Loucy (cell line): ENCODE measurements around the gene CLCN5.

ENCODE experiments used
- EZH2phosphoT487 ChIP-seq: fragments of 200-600 bp; IDR thresholded peaks from 2 replicates; pipeline ENCODE4 v1.6.1; 2018; ENCODE audit warnings: antibody characterized with exemption, mild to moderate bottlenecking, moderate library complexity, borderline replicate concordance
- TF ChIP-seq, protein P1 (sequence below): fragments of 200-600 bp; sonication (generic); conservative IDR thresholded peaks from 2 replicates; pipeline ENCODE4 v1.5.1; 2014; ENCODE audit warnings: mild to moderate bottlenecking, antibody characterized with exemption, low read length

DNA sequence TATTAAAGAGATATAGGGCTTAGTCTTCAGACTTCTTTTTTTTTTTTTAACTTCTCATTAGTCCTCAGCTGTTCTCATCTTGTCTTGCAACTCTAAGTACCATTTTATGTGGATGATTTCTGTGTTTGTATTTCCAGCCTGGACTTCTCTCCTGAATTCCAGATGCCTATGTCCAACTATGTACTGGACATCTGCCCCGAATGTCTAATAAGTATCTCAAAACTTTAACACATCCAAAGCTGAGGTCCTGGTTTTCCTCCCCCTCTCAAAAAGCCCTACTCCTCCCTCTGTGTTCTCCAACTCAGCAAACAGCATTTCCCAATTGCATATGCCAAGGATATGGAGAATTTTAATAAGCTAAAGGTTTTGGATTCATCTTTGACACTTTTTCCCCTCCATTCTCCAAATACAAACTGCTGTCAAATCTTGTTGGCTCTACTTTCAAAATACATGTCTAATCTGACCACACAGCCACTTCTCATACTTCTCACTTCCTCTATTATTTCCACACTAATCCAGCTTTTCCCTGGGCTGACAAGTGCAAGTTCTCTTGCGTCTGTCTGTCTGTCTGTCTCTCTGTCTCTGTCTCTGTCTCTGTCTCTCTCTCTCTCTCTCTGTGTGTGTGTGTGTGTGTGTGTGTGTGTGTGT, 79.8 kb downstream of the CLCN5 start:
- TF ChIP-seq, protein P1, sequence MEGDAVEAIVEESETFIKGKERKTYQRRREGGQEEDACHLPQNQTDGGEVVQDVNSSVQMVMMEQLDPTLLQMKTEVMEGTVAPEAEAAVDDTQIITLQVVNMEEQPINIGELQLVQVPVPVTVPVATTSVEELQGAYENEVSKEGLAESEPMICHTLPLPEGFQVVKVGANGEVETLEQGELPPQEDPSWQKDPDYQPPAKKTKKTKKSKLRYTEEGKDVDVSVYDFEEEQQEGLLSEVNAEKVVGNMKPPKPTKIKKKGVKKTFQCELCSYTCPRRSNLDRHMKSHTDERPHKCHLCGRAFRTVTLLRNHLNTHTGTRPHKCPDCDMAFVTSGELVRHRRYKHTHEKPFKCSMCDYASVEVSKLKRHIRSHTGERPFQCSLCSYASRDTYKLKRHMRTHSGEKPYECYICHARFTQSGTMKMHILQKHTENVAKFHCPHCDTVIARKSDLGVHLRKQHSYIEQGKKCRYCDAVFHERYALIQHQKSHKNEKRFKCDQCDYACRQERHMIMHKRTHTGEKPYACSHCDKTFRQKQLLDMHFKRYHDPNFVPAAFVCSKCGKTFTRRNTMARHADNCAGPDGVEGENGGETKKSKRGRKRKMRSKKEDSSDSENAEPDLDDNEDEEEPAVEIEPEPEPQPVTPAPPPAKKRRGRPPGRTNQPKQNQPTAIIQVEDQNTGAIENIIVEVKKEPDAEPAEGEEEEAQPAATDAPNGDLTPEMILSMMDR, result no peak
- TF ChIP-seq EZH2phosphoT487, result no peak
